Testis (tissue), 3 donors: ENCODE measurements around the gene TMEM178B. TPM values are rescaled to one million over a fixed set of nuclear protein-coding genes. Genes with fewer than 3 reads are reported as not detected.

ENCODE experiments used
- DNase-seq: peaks from one replicate; pipeline ENCODE4 v3.0.0-alpha.2; 2019
- H3K27ac ChIP-seq, 2 donors: fragments of 200-600 bp; sonication (generic); one replicate each; pipeline ENCODE4 v1.5.1; 2019
- H3K27me3 ChIP-seq: fragments of 200-600 bp; sonication (generic); one replicate; pipeline ENCODE4 v1.5.1; 2019
- H3K36me3 ChIP-seq: fragments of 200-600 bp; sonication (generic); one replicate; pipeline ENCODE4 v1.5.1; 2017; ENCODE audit warnings: low read depth; ENCODE audit errors: missing control alignments
- H3K4me1 ChIP-seq: fragments of 200-600 bp; sonication (generic); one replicate; pipeline ENCODE4 v1.5.1; 2019
- H3K4me3 ChIP-seq, 2 donors: fragments of 200-600 bp; sonication (generic); one replicate each; pipeline ENCODE4 v1.5.1; 2017 to 2019
- H3K9me3 ChIP-seq: fragments of 200-600 bp; sonication (generic); one replicate; pipeline ENCODE4 v1.5.1; 2017
- POLR2A ChIP-seq: fragments of 450-650 bp; IDR thresholded peaks from one replicate; pipeline ENCODE4 v1.6.1; 2017; ENCODE audit warnings: antibody characterized with exemption, mild to moderate bottlenecking, moderate library complexity
- WGBS, 2 donors: methylation state at CpG; one replicate each; pipeline ENCODE4 v1.1.5; 2018; 5-methylcytosine and 5-hydroxymethylcytosine counted together
- intact Hi-C: fragments of 100-400 bp; cut with DNase I; formaldehyde crosslinking; loops from one replicate; pipeline ENCODE4 v1.15.1; 2023; ENCODE audit warnings: low total_unique reads
- polyA plus RNA-seq: library from polyadenylated mRNA; stranded (reverse); fragments of 350-450 nt; fragmentation: Illumina TruSeq; extraction: RNeasy Lipid Tissue Mini Kit (QIAGEN cat#74804); gene quantifications from one replicate; pipeline ENCODE4 v1.2.3, GENCODE V29; 2014; ENCODE audit warnings: low read depth, low replicate concordance; ENCODE audit not compliant: insufficient read depth
- total RNA-seq, 2 donors: library from RNA; depleted of rRNA; stranded (reverse); fragments of >200 nt; gene quantifications; one replicate each; pipeline ENCODE4 v1.2.3, GENCODE V29; 2016
- TF ChIP-seq, protein P1 (sequence below), 3 experiments: fragments of 450-650 bp in 2 of 3; fragments of 200-600 bp in 1 of 3; sonication (generic) in 1 of 3; IDR thresholded peaks; one replicate each; pipeline ENCODE4 v1.5.1; 2016 to 2019; ENCODE audit warnings: antibody characterized with exemption in 3 of 3, mild to moderate bottlenecking in 2 of 3, moderate library complexity in 1 of 3

TMEM178B gene
- total and polyA plus RNA-seq, 3 donors from 2014 or later, result 1.7 to 7.2 (median 2.0) TPM

DNA sequence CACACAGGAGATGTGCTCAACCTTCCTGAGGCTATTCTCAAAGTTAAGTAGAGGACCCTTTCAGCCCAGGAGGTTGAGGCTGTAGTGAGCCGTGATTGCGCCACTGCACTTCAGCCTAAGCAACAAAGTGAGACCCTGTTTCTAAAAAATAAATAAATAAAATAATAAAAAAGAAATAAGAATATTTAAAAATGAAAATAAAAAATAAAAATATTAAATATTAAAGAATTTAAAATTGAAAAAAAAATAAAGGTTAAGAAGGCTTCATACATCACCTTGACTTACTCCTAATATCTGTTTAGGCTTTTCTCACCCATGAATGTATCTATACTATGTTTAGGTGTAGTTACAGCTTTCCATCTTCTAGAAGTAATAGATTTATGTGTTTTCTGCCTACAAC lies 289.9 kb downstream of the TMEM178B start:
- intact Hi-C loops, result no loop called here
- DNase-seq, result no peak
- H3K36me3 ChIP-seq, result no peaks in the 10 kb centered on the region
- no peak overlapping the region for H3K4me3 ChIP-seq
- H3K4me1 ChIP-seq, result peaks cover under 1% of the 10 kb centered on the region
- 90 to 93% methylated on average over 2 of the region's 2 CpGs for WGBS, 2 donors
- no peaks in the 10 kb centered on the region for H3K27me3 ChIP-seq
- no peaks in the 10 kb centered on the region for H3K9me3 ChIP-seq
- TF ChIP-seq POLR2A, result no peak
- TF ChIP-seq, protein P1, sequence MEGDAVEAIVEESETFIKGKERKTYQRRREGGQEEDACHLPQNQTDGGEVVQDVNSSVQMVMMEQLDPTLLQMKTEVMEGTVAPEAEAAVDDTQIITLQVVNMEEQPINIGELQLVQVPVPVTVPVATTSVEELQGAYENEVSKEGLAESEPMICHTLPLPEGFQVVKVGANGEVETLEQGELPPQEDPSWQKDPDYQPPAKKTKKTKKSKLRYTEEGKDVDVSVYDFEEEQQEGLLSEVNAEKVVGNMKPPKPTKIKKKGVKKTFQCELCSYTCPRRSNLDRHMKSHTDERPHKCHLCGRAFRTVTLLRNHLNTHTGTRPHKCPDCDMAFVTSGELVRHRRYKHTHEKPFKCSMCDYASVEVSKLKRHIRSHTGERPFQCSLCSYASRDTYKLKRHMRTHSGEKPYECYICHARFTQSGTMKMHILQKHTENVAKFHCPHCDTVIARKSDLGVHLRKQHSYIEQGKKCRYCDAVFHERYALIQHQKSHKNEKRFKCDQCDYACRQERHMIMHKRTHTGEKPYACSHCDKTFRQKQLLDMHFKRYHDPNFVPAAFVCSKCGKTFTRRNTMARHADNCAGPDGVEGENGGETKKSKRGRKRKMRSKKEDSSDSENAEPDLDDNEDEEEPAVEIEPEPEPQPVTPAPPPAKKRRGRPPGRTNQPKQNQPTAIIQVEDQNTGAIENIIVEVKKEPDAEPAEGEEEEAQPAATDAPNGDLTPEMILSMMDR (IDR thresholded peaks at IDR 0.05), result no peak
- H3K27ac ChIP-seq, result no peak overlapping the region

DNA sequence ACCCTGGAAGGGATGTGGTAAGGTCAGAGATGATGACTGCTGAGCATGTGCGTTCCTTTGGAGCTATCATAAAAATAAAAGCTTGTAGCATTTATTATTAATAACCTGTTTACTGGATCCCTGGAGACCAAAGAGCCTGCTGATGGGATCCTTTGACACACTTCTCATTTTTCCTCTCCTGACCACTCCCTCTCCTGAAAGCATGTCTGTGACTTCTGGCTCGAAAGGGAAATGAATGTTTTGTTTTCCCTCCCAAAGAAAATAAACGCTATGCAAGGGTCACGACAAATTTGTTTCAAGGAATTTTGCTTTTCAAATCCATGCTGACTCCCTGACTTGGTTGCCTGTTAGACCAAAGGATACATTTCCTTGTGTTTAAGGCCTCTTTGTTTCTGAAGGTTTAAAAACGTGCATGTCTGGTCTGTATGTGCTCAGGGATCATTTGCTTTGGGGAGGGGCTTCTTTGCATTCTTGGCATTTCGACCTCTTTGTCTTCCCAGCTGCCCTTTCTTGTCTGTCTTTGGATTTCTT lies 292.3 kb downstream of the TMEM178B start:
- WGBS, 2 donors, result 31 to 39% methylated on average over 6 of the region's 6 CpGs
- Histone ChIP-seq H3K4me1 (peaks cover 3% of the 10 kb centered on the region), H3K27ac (no peak overlapping the region), H3K9me3 (no peaks in the 10 kb centered on the region), H3K4me3 (no peak overlapping the region), H3K27me3 (no peaks in the 10 kb centered on the region), H3K36me3 (no peaks in the 10 kb centered on the region)
- TF ChIP-seq, protein P1 (IDR thresholded peaks at IDR 0.05), result no peak
- TF ChIP-seq POLR2A, result no peak
- no peak for DNase-seq
- intact Hi-C loops, result no loop called here

DNA sequence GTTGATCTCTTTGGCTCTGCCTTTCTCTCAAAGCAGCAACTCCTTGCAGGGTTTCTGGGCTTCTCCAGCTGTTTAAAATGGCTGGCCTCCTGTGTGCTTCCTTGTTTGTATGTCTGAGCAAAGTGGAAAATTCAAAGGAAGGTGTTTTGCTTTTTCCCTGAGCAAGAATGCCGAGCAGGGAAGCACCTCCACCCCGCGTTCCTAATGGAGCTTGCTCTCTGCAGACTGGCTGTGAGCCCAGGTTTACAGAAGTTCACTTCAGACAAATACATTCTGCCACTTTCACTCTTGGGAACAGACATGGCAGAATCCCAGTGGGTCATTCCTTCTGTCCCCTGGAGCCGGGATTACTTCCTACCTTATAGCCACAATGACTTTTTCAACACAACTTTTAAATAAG lies 295.6 kb downstream of the TMEM178B start:
- intact Hi-C loops, result no loop called here
- H3K4me3 ChIP-seq, result no peak overlapping the region
- DNase-seq, result peak; percentile 41
- H3K27ac ChIP-seq, result no peak overlapping the region
- WGBS, 2 donors, result 28 to 48% methylated on average over 4 of the region's 4 CpGs
- TF ChIP-seq, protein P1 (IDR thresholded peaks at IDR 0.05), result no peak
- TF ChIP-seq POLR2A, result no peak
- no peaks in the 10 kb centered on the region for H3K36me3 ChIP-seq
- H3K4me1 ChIP-seq, result peaks cover 3% of the 10 kb centered on the region
- no peaks in the 10 kb centered on the region for H3K9me3 ChIP-seq
- H3K27me3 ChIP-seq, result no peaks in the 10 kb centered on the region

DNA sequence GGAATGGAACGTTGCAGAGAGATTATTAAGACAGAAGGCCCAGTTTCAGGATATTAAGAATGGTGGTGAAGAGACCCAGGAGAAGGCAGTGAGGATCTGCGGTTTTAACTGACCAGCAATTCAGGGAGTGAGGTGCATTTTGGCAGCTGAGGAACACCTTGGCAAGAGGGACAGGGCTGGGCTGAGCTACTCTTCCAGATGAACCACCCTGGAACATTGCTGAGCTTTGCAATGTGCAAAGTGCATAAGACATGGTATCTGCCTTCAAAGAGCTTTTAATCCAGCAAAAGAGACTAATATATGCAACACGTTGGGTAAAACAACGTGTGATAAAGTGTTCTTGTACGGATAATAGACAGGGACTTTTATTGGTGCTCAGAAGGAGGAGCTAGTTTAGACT lies 296.3 kb downstream of the TMEM178B start:
- WGBS, 2 donors, result 81 to 93% methylated on average over 5 of the region's 5 CpGs
- no peaks in the 10 kb centered on the region for H3K27me3 ChIP-seq
- TF ChIP-seq, protein P1 (IDR thresholded peaks at IDR 0.05), result no peak
- no peak for TF ChIP-seq POLR2A
- no peaks in the 10 kb centered on the region for H3K36me3 ChIP-seq
- no peak overlapping the region for H3K4me3 ChIP-seq
- H3K4me1 ChIP-seq, result peaks cover 3% of the 10 kb centered on the region
- H3K9me3 ChIP-seq, result no peaks in the 10 kb centered on the region
- H3K27ac ChIP-seq, result no peak overlapping the region
- no peak for DNase-seq
- intact Hi-C loops, result no loop called here

DNA sequence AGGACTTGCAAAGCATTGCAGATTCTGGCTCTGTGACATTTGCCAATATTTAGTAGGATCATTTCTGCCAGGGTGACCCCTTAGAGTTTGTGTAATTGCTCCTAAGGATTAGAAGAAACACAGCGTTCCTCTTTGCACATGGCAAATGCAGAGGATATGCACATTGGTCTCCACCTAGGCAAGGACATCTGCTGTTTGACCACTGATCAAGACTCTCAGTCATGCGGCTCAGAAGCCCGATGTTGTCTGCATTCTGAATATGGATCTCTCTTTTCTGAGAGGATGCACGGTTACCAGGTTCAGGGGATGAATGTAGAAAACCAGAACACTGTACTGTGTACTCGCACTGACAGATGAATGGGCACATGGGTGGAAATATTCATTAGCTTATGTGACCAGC lies 296.8 kb downstream of the TMEM178B start:
- intact Hi-C loops, result no loop called here
- no peak for TF ChIP-seq POLR2A
- TF ChIP-seq, protein P1 (IDR thresholded peaks at IDR 0.05), result no peak
- Histone ChIP-seq H3K4me3 (no peak overlapping the region), H3K4me1 (peaks cover 3% of the 10 kb centered on the region), H3K27ac (no peak overlapping the region), H3K9me3 (no peaks in the 10 kb centered on the region), H3K36me3 (no peaks in the 10 kb centered on the region), H3K27me3 (no peaks in the 10 kb centered on the region)
- 90 to 93% methylated on average over 5 of the region's 5 CpGs for WGBS, 2 donors
- no peak for DNase-seq
